CD4-positive, alpha-beta T cell treated with Interferon alpha-2 for 1 hour (primary cell): ENCODE results near the gene ZDHHC18.
A peak's percentile ranks its signal among the peaks of the same experiment; 100 is the strongest.
"Not testable (repeated sequence)": the region's sequence is repeated elsewhere in the genome, so short reads cannot be mapped to it uniquely, and the experiment has no call there.

ENCODE experiments used
- DNase-seq, 2 donors: peaks; one replicate each; pipeline ENCODE4 v3.0.0-alpha.2; 2020 to 2022

ZDHHC18 gene

GRCh38 chr1:26837665-26838064 lies 11.2 kb downstream of the ZDHHC18 start:
- not testable (repeated sequence) for DNase-seq

- peak; percentile 62 to 81 for DNase-seq
Observed at GRCh38 chr1:26838474-26839338, 12.2 kb downstream of the ZDHHC18 start.

DNA sequence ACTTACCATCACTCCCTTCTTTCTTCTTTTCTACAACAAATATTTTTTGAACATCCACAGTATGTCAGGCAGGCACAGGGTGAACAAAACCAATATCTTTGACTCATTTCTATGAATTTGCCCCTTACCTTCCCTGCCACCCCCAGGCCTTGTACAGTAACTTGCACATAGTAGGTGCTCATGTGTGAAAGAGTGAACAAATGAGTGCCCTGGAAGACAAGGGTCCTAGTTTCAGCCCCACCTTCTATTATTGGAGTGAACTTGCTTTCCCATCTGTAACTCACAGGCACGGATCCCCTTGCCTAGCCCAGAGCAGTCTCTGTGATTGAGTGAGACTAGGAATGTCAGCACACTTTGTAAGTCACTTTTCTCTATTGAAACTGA lies 12.8 kb downstream of the ZDHHC18 start:
- no peak for DNase-seq

DNA sequence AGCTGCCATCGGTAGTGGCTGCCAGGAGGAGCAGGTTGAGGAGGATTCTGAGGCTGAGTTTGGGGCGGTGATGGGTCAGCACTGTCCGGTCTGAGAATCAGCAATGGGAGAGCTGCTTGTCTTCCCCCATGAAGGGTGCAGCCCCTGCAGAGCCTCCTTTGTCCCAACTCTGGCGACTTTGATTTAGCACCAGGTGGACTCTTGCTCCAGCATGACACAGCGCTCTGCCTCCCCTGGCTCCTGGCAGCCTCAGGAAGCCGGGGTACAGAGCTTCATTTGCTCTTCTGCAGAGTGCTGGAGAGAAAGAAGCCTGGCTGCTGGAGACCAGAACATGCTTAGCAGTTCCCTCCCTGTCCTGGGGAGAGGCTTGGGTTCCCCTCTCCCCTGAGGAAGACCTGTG lies 13.3 kb downstream of the ZDHHC18 start:
- no peak for DNase-seq

DNA sequence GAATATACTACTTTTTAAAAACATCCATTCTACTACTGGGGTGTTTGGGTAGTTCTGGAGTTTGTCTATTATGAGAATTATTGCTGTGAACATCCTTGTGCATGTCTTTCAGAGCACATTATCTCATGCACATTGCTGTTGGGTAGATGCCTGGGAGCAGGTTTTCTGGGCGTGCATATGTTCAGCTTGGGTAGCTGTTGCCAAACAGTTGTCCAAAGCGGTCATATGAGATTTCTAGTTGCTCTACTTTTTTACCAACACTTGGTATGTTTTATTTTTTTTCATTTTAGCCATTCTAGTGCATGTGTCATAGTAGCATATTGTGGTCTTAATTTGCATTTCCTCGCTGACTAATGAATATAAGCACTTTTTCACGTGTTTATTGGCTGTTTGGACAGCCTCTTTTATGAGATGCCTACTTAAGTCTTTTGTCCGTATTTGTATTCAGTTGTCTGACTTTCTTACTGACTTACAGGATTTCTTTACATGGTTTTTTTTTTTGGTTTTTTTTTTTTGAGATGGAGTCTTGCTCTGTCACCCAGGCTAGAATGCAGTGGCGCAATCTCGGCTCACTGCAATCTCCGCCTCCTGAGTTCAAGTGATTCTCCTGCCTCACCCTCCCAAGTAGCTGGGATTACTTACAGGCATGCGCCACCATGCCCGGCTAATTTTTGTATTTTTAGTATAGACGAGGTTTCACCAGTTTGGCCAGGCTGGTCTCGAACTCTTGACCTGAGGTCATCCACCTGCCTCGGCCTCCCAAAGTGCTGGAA lies 18.1 kb downstream of the ZDHHC18 start:
- DNase-seq = no peak

DNA sequence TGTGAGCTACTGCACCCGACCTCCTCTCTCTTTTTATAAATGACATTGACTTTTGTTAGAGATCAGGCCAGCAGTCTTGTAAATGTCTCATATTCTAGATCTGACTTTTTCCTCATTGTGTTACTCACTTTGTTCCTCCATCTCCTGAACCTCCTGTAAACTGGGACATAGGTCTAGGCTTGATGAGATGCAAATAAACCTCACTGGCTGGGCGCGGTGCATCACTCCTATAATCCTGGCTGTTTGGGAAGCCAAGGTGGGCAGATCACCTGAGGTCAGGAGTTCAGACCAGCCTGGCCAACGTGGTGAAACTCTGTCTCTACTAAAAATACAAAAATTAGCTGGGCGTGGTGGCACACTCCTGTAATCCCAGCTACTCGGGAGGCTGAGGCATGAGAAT lies 21.3 kb downstream of the ZDHHC18 start:
- DNase-seq = not testable (repeated sequence)

GRCh38 chr1:26848499-26848898 lies 22.0 kb downstream of the ZDHHC18 start:
- no peak for DNase-seq

GRCh38 chr1:26848941-26849774 lies 22.7 kb downstream of the ZDHHC18 start:
- no peak for DNase-seq

- DNase-seq = no peak
Observed at GRCh38 chr1:26851106-26851684, 24.7 kb downstream of the ZDHHC18 start.

DNA sequence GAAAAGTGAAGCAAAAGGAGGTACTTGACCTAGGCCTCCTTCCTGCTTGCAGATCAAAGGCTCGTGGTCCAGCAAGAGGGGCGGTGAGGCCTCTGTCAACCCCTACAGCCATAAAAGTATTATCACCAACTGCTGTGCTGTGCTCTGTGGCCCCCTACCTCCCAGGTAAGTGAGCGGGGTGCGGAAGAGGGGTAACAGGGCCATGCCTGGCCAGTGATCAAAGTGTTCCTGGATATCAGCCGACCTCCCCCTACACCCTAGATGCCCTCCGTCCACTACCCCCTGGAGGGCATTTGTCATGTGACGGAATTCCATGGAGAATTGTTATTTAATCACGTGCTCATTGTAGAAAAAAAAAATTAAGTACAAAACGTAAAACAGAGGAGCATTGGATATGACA lies 26.2 kb downstream of the ZDHHC18 start:
- no peak for DNase-seq

DNA sequence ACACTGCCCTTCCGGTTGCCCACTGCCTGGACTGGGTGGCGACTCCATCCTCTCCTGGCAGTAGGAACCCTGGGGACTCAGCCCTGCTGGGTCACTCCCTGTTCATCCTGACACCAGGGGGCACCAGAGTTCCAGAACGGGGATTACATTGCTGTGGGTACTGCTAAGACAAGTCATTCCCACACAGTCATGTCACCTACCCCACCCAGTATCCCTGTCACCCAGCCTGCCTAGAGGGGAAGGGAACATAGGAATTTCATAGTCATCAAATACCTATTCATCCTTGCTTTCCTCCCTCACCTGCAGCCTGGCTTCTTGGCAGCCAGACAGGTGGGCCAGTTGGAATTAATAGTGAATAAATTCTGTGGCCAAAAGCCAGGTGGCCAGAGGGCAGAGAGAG lies 26.7 kb downstream of the ZDHHC18 start:
- peak; percentile 78 to 83 for DNase-seq

GRCh38 chr1:26853600-26853999 lies 27.1 kb downstream of the ZDHHC18 start:
- no peak for DNase-seq

DNA sequence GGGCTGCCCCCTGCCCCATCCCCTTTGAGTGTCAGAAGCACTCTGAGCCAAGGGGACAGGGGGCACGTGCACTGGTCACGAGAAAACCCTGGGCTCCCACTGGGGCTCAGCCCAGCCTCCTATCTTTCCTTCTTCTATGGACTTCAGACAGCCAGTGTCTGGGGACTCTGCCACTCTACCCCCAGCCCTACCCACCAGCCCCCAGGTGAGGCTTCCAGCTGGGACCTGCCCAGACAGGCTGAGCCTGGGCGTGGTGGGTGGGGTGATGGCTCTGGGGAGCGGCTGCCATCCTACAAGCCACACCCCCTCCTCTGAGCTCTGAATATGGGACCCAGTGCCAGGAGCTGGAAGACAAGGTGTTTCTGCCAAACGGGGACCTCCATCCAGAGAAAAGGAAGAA lies 28.4 kb downstream of the ZDHHC18 start:
- no peak for DNase-seq

GRCh38 chr1:26855636-26856035 lies 29.1 kb downstream of the ZDHHC18 start:
- no peak for DNase-seq

DNA sequence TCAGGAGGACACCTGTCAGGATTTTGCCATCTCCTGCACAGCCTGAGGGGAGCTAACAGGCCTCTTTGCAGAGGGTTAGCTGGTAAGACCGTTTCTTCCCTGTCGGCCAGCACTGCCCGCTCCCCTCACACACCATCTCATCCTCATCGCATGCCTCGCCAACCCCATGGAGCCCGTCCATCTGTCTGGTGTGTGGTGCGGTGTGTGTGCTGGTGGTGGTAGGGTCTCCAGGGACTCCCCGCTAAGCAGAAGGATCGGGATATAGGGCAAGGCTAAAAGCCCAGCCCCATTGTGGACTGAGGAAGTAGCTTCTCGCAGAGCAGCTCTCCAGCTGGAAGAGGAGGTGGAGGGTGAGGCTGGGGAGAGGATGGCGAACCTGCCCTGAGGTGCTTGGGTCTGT lies 29.7 kb downstream of the ZDHHC18 start:
- no peak for DNase-seq

DNA sequence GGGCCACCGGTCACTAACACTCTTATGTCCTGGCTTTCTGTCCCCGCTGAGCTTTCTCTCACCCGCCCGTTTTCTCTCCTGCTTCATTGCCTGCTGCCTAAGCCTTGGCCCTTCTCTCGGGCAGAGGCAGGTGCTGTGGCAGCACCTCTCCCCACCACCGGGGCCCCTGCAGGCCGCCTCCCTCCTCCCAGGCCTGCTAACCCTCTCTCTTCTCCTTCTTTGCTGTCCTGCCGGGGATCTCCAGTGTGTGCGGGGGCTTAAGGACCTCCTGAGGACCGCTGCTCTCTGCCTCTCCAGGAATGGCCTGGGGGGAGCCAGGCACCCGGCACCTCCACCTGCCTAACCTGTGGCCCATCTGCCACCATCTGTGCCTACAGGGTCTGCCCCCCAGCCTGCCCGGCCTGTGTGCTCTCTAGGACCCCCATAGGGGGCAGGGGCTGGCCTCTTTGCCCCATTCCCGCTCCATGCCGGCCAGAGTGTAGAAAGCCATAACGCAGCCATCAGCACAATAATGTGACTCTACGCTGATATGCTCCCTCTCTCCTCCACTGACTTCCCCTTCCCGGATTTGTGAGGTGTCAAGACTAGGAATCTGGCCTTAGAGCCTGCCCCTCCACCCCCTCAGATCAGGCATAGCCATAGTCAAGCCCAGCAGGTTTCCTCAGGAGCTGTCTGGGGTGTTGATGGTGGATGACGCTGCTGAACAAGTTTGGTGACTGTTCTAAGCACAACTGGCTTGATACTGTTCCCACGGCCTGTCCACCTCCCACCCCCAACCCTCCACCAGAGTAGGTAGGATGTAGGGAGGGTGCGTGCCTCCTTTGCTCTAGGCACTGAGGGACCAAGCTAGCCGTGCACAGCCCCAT lies 30.3 kb downstream of the ZDHHC18 start:
- no peak for DNase-seq

GRCh38 chr1:26857473-26858060 lies 31.1 kb downstream of the ZDHHC18 start:
- no peak for DNase-seq

DNA sequence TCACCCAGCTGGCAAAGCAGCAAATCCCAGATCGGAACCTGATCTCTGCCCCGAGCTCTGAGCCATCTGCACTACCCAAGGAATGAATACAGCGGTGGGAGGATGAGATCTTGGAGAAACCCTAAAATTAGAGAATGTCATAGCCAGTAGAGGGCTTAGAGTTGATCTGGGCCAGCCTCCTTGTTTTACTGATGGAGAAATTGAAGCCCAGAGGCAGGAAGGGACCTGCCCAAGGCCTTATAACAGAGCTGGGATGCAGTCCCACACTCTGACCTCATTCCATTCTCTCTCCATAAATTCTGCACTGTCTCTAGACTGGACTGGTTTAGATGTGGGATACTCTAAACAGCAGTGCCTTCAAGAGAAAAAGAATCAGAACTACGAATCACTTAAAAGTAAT lies 31.7 kb downstream of the ZDHHC18 start:
- no peak for DNase-seq

DNA sequence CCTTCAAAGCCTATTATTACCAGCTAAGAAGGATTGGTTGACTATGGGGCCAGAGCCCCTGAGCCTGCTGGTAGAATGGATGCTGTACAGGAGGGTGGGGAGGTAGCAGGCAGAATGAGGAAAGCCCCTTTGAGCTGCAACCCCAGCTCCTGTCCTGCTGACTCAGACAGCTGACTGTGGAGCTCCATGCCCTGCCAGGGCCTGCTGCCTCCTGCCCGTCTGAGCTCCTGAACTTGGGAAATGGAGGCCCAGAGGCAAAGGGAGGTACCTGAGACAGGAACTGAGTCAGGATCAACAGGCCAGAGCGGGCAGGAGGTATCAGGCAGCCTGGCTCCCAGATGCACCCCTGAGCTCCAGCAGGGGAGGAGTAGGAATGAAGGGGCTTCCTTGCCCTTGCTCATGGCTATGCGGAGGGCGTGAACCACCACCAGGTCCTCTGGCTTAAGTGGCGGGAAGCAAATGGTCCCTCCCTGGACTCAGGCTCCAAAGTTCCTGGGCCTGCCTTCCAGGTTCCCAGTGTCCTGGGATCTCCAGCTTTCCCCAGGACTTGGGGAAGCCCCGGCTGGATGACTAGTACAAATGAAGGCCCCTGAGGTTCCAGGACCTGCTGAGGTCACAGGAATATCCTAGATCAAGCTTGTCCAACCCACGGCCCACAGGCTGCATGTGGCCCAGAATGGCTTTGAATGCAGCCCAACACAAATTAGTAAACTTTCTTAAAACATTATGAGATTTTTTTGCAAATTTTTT lies 32.6 kb downstream of the ZDHHC18 start:
- DNase-seq = no peak

DNA sequence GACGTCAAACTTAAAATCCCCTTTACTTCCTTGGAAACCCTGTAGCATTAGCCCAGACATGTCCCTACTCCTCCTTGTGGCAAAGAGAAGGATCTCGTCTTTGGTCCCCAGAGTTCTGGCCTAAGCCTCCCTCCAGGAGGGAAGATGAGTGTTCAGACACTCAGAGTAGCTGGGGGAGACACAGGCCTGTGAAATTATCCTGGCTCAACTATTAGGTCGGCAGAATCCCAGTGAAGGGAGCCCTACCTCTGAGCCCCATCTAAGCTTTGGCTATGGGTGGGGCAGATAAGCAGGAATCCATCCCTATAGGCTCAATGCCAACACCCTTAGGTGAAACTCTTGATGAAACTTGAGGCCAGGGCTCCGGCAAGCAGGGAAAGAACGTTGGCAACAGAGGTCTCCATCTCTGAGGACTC lies 34.8 kb downstream of the ZDHHC18 start:
- no peak for DNase-seq

DNA sequence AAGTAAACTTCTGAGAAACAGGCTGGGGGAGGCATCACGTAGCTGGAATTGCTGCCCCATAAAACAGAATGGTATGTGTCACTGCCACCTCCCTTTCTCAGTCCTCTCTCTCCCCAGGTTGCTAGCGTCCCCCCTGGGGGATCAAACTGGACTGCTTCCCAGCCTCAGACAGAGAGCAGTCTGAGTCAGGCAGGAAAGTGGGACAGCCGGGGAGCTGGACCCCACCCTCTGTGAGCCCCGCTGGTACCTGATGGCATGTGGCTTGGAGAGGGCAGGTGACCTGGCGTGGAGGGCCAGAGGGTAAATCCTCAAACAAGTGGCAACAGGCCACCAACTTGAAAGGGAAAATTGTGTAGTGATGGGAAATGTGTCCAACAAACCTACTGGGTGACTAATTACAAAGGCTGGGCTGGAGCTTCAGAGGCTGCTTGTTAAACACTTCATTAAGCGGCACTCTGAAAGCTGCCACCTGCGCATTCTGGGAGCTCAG lies 35.4 kb downstream of the ZDHHC18 start:
- DNase-seq = no peak
